ENCODE data around the gene DCAF17. TPM values are rescaled to one million over a fixed set of nuclear protein-coding genes. Genes with fewer than 3 reads are reported as not detected.

DCAF17 gene
- total RNA-seq, 5 donors from 2014 or later (not counting 1 experiment from before 2014, with no cell fraction given) = 21.1 to 24.6 (median 23.9) TPM

DNA sequence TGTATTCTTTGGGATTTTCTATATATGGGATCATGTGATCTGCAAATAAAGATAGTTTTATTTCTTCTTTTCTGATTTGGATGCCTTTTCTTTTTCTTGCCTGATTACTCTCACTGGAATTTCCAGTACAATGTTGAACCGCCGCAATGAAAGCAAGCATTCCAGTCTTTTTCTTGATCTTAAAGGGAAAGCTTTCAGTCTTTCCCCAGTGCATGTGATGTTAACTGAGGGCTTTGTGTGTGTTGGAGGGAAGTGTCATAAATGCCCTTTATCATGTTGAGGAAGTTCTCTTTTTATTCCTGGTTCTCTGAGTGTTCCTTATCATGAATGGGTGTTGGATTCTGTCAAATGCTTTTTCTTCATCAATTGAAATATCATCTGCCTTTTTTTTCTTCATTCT lies 71.3 kb downstream of the DCAF17 start:
- POLR2A ChIA-PET = no interaction called here
- Mint-ChIP-seq H3K36me3 (peaks cover 4% of the 10 kb centered on the region), H3K4me3 (no peak overlapping the region)

DNA sequence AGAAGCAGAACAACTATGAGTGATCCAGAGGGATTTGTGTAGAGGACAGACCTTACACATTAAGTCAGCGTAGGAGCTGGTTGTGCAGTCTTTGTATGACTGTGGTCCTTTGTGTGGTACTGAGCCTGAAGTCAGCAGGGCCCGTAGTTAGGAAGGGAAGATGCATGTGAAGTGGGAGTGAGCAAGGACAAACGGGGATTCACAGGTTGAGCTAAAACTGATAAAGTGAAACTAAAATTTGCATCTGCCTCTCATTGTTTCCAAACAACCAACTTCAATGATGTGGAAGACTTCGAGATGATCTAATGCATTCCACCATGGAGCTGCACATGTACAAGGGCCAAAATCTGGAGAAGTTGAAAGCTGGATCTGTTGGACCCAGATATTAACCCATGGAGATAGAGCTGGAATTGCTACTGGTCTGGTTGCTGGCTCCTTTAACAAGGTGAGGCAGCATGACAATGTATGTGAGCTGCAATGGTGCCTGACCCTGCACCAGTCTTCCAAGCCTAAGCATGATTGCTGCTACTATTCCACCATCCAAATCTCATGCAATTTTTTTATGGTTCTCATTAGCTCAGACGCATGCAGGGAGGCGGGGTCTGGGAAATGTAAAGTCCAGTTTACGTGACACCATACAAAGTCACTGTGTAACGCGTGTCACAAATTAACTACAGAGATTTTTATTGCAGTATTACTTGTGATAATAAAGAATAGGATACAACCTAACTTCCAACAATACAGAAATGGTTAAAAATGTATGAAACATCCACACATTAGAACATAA lies 76.1 kb downstream of the DCAF17 start:
- Mint-ChIP-seq H3K27ac (no peak overlapping the region), H3K36me3 (peaks cover 4% of the 10 kb centered on the region), H3K9me3 (no peaks in the 10 kb centered on the region), H3K4me1 (peaks cover 3 to 5% (median 4%) of the 10 kb centered on the region in 3 donors), H3K27me3 (no peaks in the 10 kb centered on the region), H3K4me3 (no peak overlapping the region)
- Histone ChIP-seq H3K9me3 (no peaks in the 10 kb centered on the region), H3K4me3 (ENCODE audit: control insufficient read depth in 1 of 2, extremely low read depth in 1 of 2, low read length in 1 of 2) (no peak overlapping the region), H3K27me3 (replicated peaks in 1 of 2; ENCODE audit: control insufficient read depth in 2 of 2, extremely low read depth in 1 of 2, insufficient read depth in 2 of 2, low read length in 1 of 2) (no peaks in the 10 kb centered on the region), H3K36me3 (ENCODE audit: control insufficient read depth in 2 of 2, extremely low read depth in 1 of 2, insufficient read depth in 1 of 2, low read length in 1 of 2) (no peaks in the 10 kb centered on the region), H3K4me1 (ENCODE audit: control insufficient read depth in 1 of 2, extremely low read depth in 1 of 2, insufficient read depth in 2 of 2, low read length in 2 of 2) (no peaks in the 10 kb centered on the region), H3K27ac (ENCODE audit: low read length) (no peak overlapping the region)
- ATAC-seq (replicated peaks in 1 of 4) = no peak
- ChIA-PET CTCF (no interaction called here), POLR2A (no interaction called here)
- WGBS (ENCODE audit: insufficient coverage) = 33% methylated on average over 2 of the region's 9 CpGs
- no peak for DNase-seq

More for the DNA sequence above, 71.3 kb downstream of the DCAF17 start:
- Histone ChIP-seq H3K4me3 (ENCODE audit: control insufficient read depth in 1 of 2, extremely low read depth in 1 of 2, low read length in 1 of 2) (no peak overlapping the region), H3K27me3 (replicated peaks in 1 of 2; ENCODE audit: control insufficient read depth in 2 of 2, extremely low read depth in 1 of 2, insufficient read depth in 2 of 2, low read length in 1 of 2) (no peaks in the 10 kb centered on the region), H3K36me3 (ENCODE audit: control insufficient read depth in 2 of 2, extremely low read depth in 1 of 2, insufficient read depth in 1 of 2, low read length in 1 of 2) (no peaks in the 10 kb centered on the region), H3K4me1 (ENCODE audit: control insufficient read depth in 1 of 2, extremely low read depth in 1 of 2, insufficient read depth in 2 of 2, low read length in 2 of 2) (no peaks in the 10 kb centered on the region), H3K9me3 (no peaks in the 10 kb centered on the region), H3K27ac (ENCODE audit: low read length) (no peak overlapping the region)
- Mint-ChIP-seq H3K27me3 (no peaks in the 10 kb centered on the region), H3K27ac (no peak overlapping the region), H3K4me1 (peaks cover 3 to 5% (median 4%) of the 10 kb centered on the region in 3 donors), H3K9me3 (no peaks in the 10 kb centered on the region)
- CTCF ChIA-PET = interaction anchor here in 1 of 2 donors (0.6 kb wide), 1 partner anchor 83 kb away, joined by 3 read pairs; no protein-coding TSS in a partner anchor
- DNase-seq (no peak), ATAC-seq (replicated peaks in 1 of 4) (no peak)
- WGBS (ENCODE audit: insufficient coverage) = 100% methylated on average over 1 of the region's 2 CpGs

DNA sequence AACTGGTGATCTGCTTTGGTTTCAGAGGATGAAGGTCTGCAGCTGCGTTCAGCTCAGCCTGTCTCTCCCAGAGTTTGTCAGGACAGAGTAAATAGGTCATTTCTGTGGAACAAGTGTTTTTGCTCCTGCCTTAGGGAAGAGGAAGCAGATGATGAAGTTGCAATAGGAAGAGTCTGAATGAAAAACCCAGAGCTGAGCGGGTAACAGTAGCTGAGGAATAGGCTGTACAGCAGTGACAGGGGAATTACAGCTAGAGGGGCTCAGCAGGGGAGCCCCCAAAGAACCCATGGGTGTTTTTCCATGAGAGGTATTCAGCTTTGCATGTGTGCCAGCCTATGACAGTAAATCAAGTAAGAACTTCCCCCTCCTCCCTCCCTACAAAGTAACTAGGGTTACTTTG lies 78.0 kb downstream of the DCAF17 start:
- peaks cover 4% of the 10 kb centered on the region for H3K36me3 Mint-ChIP-seq
- WGBS (ENCODE audit: insufficient coverage) = 75% methylated on average over 2 of the region's 2 CpGs
- Histone ChIP-seq H3K27me3 (replicated peaks in 1 of 2; ENCODE audit: control insufficient read depth in 2 of 2, extremely low read depth in 1 of 2, insufficient read depth in 2 of 2, low read length in 1 of 2) (no peaks in the 10 kb centered on the region), H3K27ac (ENCODE audit: low read length) (no peak overlapping the region), H3K4me3 (ENCODE audit: control insufficient read depth in 1 of 2, extremely low read depth in 1 of 2, low read length in 1 of 2) (no peak overlapping the region), H3K9me3 (no peaks in the 10 kb centered on the region), H3K4me1 (ENCODE audit: control insufficient read depth in 1 of 2, extremely low read depth in 1 of 2, insufficient read depth in 2 of 2, low read length in 2 of 2) (no peaks in the 10 kb centered on the region), H3K36me3 (ENCODE audit: control insufficient read depth in 2 of 2, extremely low read depth in 1 of 2, insufficient read depth in 1 of 2, low read length in 1 of 2) (no peaks in the 10 kb centered on the region)
- CTCF ChIA-PET = no interaction called here
- POLR2A ChIA-PET = no interaction called here
- H3K4me3 Mint-ChIP-seq = no peak overlapping the region
- DNase-seq (no peak), ATAC-seq (replicated peaks in 1 of 4) (no peak)
- H3K9me3 Mint-ChIP-seq = no peaks in the 10 kb centered on the region
- H3K27me3 Mint-ChIP-seq = no peaks in the 10 kb centered on the region
- H3K4me1 Mint-ChIP-seq = peaks cover 3 to 5% (median 4%) of the 10 kb centered on the region in 3 donors
- H3K27ac Mint-ChIP-seq = no peak overlapping the region

DNA sequence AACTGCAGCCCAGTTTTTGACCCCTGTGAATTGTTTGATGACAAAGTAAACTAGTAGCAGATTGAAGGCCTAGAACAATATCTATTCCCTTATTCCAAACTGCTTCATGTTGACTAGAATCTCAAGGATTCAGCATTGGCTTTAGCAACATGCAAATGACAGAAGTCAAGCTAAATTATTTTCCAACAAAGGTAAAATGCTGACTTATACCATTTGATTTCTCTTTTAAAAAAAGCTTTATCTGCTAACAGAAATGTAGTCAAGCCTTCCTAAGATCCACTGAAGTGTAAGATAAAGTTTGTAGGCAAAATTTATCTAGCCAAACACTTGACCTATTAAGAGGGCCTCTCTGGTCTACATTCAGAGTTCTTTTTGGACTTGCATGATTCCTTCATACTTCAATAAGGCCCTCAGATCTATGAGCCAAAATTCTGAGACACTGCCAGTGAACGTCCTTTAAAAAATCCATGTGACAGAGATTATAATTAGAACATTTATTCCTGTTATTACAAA lies 78.7 kb downstream of the DCAF17 start:
- Mint-ChIP-seq H3K36me3 (peaks cover 4% of the 10 kb centered on the region), H3K4me3 (no peak overlapping the region), H3K9me3 (no peaks in the 10 kb centered on the region), H3K27ac (no peak overlapping the region), H3K4me1 (peaks cover 3 to 5% (median 4%) of the 10 kb centered on the region in 3 donors), H3K27me3 (no peaks in the 10 kb centered on the region)
- POLR2A ChIA-PET = no interaction called here
- Histone ChIP-seq H3K9me3 (no peaks in the 10 kb centered on the region), H3K27ac (ENCODE audit: low read length) (no peak overlapping the region), H3K27me3 (replicated peaks in 1 of 2; ENCODE audit: control insufficient read depth in 2 of 2, extremely low read depth in 1 of 2, insufficient read depth in 2 of 2, low read length in 1 of 2) (no peaks in the 10 kb centered on the region), H3K4me3 (ENCODE audit: control insufficient read depth in 1 of 2, extremely low read depth in 1 of 2, low read length in 1 of 2) (no peak overlapping the region), H3K4me1 (ENCODE audit: control insufficient read depth in 1 of 2, extremely low read depth in 1 of 2, insufficient read depth in 2 of 2, low read length in 2 of 2) (no peaks in the 10 kb centered on the region), H3K36me3 (ENCODE audit: control insufficient read depth in 2 of 2, extremely low read depth in 1 of 2, insufficient read depth in 1 of 2, low read length in 1 of 2) (no peaks in the 10 kb centered on the region)
- ATAC-seq (replicated peaks in 1 of 4) = no peak
- no peak for DNase-seq
- no CpG with 5 or more reads among the region's 1 CpG for WGBS (ENCODE audit: insufficient coverage)
- CTCF ChIA-PET = no interaction called here

DNA sequence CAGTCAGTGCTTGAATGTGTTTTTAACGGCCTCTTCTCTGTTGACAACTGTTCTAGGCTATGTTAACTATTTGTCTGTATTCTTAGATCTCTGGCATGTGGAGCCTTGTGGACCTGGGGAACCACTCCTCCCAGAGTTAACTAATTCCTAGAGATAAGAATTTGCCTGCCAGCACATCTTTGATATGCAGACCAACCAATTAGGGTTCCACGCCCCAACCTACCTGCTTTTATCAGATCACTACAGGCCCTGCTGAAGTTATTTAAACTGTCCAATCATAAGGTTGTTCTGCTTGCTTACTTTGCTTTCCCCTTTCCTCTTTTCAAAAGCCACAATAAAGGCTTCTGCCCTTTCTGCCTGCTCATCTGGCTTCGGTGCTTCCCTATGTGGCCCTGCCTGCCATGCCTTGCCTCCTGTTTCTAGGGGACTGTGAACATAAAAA lies 79.7 kb downstream of the DCAF17 start:
- Histone ChIP-seq H3K9me3 (no peaks in the 10 kb centered on the region), H3K4me3 (ENCODE audit: control insufficient read depth in 1 of 2, extremely low read depth in 1 of 2, low read length in 1 of 2) (no peak overlapping the region), H3K27ac (ENCODE audit: low read length) (no peak overlapping the region), H3K4me1 (ENCODE audit: control insufficient read depth in 1 of 2, extremely low read depth in 1 of 2, insufficient read depth in 2 of 2, low read length in 2 of 2) (no peaks in the 10 kb centered on the region), H3K27me3 (replicated peaks in 1 of 2; ENCODE audit: control insufficient read depth in 2 of 2, extremely low read depth in 1 of 2, insufficient read depth in 2 of 2, low read length in 1 of 2) (no peaks in the 10 kb centered on the region), H3K36me3 (ENCODE audit: control insufficient read depth in 2 of 2, extremely low read depth in 1 of 2, insufficient read depth in 1 of 2, low read length in 1 of 2) (no peaks in the 10 kb centered on the region)
- Mint-ChIP-seq H3K4me3 (no peak overlapping the region), H3K9me3 (no peaks in the 10 kb centered on the region), H3K36me3 (peaks cover 4% of the 10 kb centered on the region), H3K4me1 (peaks cover 3 to 5% (median 4%) of the 10 kb centered on the region in 3 donors), H3K27me3 (peaks cover 0 to under 1% of the 10 kb centered on the region in 2 donors), H3K27ac (no peak overlapping the region)
- 67% methylated on average over 1 of the region's 3 CpGs for WGBS (ENCODE audit: insufficient coverage)
- ATAC-seq (replicated peaks in 1 of 4) (no peak), DNase-seq (no peak)
- ChIA-PET CTCF (no interaction called here), POLR2A (no interaction called here)

DNA sequence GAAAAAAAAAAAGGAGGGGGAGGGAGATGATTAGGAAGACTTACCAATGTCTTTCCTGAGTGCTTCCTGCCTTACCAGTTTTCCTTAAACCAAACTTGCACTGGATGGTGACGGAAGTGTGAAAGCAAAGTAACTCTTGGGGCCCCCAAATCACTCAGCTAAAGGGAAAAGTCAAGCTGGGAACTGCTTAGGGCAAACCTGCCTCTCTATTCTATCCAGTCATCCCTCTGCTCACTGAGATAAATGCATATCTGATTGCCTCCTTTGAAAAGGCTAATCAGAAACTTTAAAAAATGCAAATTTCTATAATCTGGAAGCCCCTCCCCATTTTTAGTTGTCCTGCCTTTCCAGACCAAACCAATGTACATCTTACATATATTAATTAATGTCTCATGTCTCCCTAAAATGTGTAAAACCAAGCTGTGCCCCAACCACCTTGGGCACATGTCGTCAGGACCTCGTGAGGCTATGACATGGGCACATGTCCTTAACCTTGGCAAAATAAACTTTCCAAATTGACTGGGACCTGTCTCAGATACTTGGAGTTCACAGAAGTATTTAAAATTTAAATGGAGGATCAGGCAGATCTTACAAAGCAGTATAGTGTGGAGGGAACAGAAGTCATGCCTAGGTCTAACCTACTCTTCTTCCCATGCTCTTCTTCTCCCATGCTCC lies 81.0 kb downstream of the DCAF17 start:
- DNase-seq (no peak), ATAC-seq (replicated peaks in 1 of 4) (no peak)
- no peak overlapping the region for H3K27ac ChIP-seq (ENCODE audit: low read length)
- no peaks in the 10 kb centered on the region for H3K36me3 ChIP-seq (ENCODE audit: control insufficient read depth in 2 of 2, extremely low read depth in 1 of 2, insufficient read depth in 1 of 2, low read length in 1 of 2)
- Mint-ChIP-seq H3K27ac (no peak overlapping the region), H3K9me3 (no peaks in the 10 kb centered on the region), H3K4me3 (no peak overlapping the region), H3K4me1 (peaks cover under 1% of the 10 kb centered on the region in 3 donors), H3K27me3 (peaks cover 11 to 12% of the 10 kb centered on the region in 2 donors), H3K36me3 (no peaks in the 10 kb centered on the region)
- no CpG with 5 or more reads among the region's 3 CpGs for WGBS (ENCODE audit: insufficient coverage)
- ChIA-PET POLR2A (no interaction called here), CTCF (interaction anchor here in 1 of 2 donors (0.7 kb wide), 1 partner anchor 1715 kb away, joined by 3 read pairs; no protein-coding TSS in a partner anchor)
- H3K27me3 ChIP-seq (replicated peaks in 1 of 2; ENCODE audit: control insufficient read depth in 2 of 2, extremely low read depth in 1 of 2, insufficient read depth in 2 of 2, low read length in 1 of 2) = peaks cover 0 to 3% of the 10 kb centered on the region in 2 experiments
- no peak overlapping the region for H3K4me3 ChIP-seq (ENCODE audit: control insufficient read depth in 1 of 2, extremely low read depth in 1 of 2, low read length in 1 of 2)
- H3K9me3 ChIP-seq = no peaks in the 10 kb centered on the region
- H3K4me1 ChIP-seq (ENCODE audit: control insufficient read depth in 1 of 2, extremely low read depth in 1 of 2, insufficient read depth in 2 of 2, low read length in 2 of 2) = no peaks in the 10 kb centered on the region

Data from T-cell (primary cell).